HG03139 (cell line): ENCODE results near the gene RER1.

Source experiments
- ATAC-seq: cut with Tn5 transposase; IDR thresholded peaks from one replicate; pipeline ENCODE4 v1.9.1; 2021; ENCODE audit not compliant: unreplicated experiment

RER1 gene

DNA sequence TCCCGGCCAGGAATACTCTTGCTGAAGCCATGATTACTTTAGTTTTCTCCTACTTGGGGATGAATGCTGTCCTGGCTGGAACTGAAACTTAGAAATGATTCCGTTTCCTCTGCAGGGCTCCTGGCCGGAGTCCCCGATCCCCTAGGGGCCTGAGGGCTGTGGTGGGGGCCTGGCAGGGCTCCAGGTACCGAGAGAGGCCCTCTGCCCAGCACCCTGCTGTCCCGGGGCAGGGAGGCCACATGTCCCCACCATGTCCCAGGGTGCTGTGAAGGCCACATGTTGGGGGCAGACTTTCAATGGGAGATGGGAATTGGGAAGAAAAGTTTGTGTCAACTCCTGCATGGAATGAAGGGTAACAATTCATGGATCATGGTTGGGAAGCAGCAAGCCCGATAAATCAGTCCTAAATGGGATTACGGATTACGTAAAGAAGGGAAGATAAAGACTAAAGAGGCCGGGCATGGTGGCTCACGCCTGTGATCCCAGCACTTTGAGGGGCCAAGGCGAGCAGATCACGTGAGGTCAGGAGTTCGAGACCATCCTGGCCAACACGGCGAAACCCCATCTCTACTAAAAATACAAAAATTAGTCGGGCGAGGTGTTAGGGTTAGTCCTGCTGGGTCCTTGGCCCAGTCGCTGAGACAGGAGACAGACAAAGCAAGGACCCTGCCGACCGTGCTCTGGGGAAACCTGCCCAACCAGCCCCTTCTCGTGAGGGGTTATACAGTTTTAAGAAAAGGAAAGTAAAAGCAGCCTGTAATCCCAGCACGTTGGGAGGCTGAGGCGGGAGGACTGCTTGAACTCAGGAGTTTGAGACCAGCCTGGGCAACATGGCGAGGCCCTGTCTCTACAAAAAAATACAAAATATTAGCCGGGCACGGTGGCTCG, 37.8 kb upstream of the RER1 start:
- no peak for ATAC-seq

DNA sequence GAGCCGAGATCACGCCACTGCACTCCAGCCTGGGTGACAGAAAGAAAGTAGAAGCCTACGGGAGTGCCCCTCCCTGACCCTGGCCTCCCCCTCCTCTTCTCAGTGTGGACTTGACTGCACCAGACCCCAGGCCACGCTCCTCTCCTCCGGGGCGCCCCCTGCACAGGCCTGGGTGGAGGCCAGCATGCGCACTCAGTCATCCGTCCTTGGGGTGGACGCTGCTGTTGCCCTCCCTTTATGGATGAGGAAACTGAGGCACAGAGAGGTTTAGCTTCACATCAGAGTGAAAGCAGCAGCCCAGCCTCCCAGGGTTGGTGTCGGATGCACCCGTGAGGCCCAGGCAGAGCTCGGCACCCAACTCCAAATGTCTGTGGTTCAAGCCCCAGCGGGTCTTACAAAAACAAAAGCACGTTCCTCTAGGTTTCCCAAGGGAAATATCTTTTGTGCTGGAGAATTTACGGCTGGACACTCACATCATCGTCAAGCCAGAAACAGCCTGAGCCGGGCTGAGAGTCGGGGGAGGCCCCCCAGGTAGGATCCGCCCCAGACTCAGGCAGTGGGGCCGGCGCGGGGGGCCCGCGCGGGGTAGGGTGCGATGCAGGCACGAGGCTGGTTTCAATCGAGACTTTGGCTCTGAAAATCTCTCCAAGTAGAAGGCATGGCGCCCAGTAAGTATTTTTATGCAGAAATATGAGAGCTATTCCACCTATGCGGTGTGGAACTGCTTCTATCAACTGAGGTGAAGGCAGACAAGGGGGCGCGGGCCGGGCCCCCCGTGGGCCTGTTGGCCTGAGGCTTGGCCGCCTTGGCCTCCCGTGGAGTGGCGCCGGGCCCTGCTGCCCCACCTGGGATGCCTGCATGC, 36.9 kb upstream of the RER1 start:
- no peak for ATAC-seq

DNA sequence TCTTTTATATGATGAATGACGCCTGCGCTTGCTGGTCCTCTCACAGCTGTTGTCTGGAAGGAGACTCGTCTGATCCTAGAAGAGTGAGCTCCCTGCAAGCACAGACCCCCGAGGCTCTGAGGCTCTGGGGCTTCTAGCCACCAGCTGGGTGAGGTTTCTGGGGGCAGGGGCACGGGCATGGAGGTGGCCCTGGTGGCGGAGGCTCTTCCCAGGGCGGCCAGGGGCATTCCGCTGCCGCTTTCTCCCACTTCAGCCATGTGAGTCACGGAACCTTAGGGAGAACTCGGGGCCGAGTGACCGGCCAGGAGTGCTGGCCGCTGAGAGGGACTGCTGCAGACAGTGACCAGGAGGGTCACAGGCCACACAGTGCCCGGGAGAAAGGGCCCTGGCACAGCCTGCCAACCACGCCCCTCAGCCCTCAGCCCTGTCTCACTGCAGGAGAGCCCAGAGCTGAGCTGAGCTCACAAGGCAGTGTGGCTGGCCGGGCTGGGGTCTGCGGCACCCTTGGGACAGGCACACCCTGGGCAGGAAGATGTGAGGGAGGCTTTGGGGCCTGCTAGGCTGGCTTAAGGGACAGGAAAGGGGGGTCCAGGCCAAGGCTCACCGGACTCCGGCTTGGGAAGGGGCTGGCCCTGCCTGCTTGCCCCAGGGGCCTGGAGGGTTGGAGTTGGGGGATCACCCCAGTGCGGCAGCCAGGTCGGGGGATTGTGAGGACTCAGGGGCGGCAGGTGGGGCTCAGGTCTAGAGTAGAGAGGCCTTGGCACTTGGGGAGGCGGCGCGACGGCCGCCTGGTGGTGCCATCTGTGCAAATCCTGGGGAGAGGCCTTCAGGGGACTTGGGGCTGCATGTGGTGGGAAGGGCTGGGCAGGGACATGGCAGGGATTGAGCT, 36.0 kb upstream of the RER1 start:
- no peak for ATAC-seq

DNA sequence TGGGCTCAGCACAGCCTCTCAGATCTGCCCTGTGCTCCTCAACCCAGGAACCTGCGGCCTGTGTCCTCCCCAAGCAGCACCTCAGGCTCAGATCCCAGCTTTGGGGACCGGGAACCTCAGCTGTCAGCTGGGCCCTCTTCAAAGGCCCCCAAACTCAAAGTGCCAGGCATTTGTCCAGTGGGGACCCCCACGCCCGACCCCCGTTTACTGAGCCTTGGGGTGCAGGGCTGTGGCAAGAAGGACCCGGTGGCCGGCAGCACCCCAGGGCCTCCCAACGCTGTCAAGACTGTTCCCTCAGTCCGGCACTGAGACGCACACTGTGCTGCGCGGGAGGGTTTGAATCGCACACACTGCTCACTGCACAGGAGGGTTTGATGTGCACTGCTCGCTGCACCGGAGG, 35.2 kb upstream of the RER1 start:
- ATAC-seq: no peak

DNA sequence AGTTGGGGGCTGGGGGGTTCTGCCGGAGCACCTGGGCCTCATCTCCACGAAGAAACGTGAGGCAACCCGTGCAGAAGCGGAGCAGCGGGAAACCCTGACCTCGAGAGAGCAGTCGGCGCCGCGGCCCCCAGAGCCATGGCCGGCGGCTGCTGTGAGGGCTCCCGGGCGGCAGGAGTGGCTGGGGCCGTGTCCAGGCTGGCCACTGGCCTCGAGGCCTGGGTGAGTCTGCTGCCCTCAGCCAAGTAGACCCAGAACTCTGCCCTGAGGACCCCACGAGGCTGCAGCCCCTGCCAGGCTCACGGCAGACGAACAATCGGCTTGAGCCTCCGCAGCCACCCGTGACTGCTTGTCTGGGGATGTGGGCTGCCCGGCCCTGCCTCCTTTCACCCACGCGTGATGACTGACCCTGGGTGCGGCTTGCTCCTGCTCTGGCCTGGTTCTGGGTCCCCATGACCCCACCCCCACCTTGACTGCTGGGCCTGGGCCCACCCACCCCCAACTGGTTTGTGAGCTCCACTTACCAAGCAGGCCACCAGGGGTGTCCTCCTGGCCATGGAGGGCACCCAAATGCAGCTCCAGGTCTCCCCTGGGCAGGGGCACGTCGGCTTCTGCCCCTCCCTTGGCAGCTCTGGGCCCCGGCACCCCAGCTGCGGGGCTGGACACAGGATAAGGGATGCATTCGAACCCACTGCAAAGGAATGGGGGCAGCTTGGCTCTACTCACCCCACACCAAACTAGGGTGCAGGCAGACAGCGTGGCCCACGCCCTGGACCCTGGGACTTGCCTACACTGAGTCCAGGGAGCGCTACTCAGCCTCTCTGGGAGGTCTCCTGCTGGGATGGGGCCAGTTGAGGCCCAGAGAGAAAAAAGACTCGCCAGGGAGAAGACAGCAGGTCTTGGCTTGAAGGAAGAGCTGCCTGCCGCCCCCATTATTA, 34.5 kb upstream of the RER1 start:
- ATAC-seq: no peak

DNA sequence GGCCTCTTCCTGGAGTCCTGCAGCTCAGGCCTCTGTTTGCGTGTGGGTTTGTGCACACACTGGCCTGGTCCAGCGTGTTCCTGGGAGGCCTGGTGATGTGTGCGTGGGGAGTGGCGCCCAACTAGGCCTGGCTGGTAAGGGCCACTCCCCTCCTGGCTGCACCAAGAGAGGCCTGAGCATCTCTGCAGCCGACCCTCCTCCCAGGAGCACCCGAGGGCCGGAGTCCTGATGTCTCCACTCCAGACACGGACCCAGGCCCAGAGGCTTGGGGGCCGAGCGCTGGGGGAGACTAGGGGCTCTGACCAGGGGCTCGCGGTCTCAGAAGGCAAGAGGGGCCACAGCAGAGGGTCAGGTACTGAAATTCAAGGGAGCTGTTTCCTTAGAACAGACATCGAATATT, 33.6 kb upstream of the RER1 start:
- ATAC-seq: no peak

DNA sequence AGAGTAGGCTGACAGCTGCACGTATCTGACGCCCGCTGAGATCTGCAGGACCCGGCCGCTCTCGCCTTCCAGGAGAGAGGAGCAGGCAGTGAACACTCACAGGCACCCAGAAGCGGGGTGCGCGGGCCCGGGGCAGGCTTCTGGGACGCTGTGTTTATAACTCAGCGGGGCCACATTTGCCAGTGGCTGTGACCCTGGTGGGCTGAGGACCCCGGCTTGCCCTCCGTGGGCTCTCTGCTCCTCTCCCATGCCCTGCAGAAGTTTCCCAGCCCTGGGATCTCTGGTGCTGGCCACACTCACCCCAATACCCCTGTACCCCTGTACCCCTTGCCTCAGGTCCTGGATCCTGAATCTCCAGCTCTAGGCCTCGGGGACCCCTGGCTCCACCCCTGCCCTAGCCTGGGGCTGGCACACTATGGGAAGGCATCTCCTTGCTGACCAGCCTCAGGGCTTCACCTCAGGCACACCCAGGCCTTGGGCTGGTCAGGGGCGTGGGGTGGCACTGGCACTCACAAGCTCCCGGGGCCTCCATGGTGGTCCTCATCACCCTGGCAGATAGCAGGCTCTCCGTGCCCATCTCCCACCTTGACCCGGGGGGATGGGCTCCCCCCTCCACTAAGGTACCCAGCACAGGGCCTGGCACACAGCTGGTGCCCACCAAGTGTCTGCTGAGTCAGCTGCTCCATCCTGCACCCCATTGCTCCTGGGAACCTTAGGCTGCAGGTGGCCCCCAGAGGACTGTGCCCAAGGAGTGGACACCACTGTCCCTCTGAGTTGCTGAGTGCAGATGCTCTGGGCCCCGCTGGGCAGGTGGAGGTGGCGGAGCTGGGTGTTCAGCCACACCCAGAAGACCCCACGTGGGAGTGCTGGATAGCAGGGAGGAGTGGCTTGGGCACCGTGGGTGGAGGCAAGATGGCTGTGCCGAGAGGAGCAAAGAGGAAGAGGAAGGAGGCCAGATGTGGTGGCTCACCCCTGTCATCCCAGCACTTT, 32.7 kb upstream of the RER1 start:
- no peak for ATAC-seq

DNA sequence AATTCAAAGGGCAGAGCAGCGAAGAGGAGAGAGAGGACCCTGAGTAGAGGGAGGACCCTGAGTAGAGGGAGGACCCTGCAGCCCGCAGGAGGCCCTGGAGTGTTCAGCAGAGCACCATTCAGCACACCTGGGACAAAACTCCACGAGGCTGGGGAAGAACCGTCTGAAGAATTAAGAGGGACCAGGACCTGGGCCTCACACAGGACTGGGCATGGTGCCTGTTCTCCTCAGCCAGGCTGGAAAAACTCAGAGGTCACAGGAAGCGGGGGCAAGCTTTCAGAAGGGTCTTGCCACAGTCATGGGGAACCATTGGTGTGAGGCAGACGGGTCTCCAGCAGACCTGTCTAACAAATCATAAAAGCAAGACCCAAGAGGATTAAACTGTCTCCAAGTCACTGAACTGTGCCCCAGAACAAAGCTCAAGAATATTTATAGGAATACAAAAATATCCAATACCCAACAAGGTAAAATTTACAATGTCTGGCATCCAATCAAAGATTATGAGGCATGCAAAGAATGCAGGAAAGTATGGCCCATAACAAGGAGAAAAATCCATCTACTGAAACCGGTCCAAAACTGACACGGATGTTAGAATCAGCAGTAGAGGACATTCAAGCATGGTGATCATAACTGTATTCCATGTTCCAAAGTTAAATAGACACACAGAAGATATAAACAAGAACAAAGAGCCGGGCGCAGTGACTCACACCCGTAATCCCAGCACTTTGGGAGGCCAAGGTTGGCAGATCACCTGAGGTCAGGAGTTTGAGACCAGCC, 30.9 kb upstream of the RER1 start:
- ATAC-seq: no peak

DNA sequence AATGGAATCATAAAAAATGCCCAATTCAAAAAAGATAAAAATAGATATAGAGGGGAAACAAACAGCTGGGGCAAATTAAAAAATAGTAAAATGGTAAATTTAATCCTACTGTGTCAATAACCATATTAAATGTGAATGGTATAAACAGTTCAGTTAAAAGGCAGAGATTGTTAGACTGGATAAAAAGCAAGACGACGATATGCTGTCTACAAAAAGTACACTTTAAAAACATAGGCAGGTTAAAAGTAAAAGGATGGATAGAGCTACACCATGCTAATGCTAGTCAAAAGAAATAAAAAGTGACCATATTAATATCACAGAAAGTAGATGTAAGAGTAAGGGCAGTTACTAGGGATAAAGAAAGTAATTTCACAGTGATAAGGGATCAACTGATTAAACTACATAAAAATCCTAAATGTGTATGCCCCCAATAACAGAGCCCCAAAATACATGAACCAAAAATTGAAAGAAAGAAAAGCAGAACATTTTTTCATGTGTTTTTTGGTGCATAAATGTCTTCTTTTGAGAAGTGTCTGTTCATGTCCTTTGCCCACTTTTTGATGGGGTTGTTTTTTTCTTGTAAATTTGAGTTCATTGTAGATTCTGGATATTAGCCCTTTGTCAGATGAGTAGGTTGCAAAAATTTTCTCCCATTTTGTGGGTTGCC, 27.7 kb upstream of the RER1 start:
- ATAC-seq: no peak

DNA sequence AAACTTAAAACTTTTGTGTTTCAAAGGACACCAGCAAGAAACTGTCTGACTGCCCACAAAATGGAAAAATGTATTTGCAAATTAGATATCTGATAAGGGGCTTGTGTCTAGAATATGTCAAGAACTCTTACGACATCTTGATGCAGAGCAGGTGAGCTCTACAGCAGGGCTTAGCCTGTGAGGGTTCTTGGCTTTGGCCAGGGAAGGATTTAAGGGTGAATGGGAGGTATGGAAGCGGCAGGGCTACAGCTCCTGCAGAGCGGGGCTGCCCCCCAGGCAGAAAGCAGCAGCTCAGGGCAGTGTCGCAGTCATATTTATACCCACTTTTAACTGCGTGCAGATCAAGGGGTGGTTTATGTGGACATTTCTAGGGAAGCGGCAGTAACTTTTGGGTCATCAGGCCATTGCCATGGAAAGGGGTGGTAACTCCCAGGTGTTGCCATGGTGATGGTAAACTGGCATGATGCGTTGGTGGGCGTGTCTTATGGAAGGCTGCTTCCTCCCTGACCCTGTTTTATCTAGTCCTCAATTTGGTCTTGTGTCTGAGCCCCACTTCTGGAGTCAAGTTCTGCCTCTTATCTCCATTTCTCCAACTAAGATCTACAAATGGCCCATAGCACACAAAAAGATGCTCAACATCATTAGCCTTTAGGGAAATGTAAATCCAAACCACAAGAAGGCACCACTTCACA, 23.4 kb upstream of the RER1 start:
- ATAC-seq: no peak

DNA sequence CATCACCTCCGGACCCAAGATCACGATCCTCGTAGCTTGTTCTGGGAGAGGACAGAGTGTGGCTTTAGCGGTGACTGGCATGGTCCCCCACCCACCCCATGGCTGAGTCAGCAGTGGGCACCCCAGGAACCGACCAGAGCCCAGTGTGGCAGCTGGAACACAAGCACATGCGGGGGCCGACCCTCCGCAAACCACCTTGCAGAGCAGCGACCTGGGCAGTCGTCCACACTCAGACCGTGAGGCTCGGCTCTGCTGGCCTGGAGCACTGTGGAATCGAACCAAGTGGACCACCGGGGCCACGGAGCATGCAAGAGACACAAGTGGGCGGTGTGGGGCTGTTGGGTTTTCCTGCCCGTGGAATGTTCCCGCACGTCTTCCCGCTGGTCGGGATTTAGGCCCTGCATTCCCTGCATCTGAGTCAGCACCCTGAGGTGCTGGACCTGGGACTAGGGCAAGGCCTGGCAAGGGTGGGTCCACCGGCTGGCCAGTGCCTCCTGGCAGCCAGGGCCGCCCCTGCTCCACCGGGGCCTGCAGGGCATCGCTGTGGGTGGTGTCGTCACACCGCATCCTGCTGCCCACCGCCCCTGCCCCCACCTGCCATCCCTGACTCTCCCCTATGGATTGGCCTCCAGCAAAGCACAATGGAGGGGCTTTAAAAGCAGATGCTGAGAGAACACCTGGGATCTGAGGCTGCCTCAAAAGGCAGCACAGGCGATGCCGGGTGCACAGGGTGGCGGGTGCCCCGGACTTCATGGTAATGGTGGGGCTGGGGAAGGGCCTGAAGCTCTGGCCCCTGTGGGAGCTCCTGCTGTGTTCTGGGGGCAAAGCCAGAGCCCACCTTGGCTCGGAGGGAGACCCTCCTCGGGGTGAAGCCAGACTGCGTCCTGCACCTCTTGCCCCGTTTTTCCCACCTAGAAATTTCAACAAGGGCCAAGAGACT, 18.8 kb upstream of the RER1 start:
- no peak for ATAC-seq

DNA sequence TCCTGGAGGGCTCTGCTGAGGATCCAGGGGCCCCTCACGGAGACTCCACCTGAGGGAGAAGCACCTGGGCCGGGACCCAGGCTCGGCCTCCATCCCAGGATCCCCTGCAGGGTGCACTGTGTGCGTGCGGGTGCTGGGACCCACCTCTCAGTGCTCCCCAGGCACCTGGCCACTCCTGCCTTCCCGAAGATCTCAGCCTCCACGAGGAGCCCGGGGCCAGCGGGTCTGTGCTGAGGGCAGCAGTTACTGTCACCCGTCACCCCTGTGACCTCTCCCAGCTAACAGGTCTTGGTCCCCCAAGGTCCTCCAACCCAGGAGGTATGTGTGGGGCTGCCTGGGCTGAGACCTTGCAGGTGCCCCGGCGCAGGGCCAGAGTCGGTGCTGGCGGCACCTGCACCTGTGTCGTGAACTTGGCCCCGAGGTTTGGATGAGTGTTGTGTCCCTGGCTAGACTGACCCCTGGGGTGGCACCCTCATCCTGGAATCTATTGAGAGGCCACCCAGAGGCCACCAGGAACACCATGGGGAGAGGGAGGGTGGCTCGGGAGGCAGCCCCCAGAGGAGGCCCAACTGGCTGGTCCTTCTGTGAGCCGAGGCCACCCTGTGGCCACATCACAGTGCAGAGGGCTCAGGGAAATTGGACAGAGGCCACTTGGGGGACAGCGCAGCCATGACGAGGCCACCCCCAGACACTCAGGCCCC, 17.9 kb upstream of the RER1 start:
- no peak for ATAC-seq

DNA sequence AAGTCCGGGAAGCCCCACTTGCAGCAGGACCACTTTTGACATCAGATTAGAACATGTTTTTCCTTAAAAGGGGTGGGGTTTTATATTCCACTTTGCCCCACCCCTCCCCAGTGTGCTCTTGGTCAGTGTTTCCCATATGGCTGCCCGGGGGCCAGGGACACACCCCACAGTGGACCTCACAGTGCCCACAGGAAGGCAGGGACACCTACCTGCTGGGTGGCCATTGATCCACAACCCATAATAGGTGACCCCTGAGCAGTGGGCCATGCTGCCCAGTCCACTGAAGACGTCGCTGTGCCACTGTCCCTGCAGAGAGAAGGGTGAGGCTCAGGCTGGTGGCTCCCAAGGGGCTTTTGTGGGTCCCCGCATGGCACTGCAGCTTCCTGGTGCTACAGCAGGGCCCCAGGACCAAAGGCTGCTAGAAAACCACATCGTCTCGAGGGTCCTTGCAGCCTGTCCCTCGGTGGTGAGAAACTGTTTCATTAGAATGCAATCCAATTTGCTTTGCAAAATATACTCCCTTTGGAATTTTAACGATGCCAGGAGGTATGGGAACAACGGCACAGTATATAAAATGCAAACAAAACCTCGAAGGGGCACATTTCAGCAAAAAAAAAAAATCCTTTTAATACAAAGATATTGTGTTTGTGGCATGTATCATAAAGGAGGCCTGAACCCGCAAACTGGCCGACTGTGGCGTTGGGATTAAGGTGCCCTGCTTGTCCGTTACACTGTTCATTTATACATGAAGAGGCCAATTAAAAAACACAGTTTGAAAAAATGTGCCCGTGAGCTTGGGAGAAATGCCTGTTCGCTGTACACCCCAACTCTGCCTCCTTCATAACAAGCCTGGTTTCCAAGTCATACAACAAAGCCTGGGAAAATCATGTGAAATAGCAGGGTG, 17.1 kb upstream of the RER1 start:
- ATAC-seq: no peak

DNA sequence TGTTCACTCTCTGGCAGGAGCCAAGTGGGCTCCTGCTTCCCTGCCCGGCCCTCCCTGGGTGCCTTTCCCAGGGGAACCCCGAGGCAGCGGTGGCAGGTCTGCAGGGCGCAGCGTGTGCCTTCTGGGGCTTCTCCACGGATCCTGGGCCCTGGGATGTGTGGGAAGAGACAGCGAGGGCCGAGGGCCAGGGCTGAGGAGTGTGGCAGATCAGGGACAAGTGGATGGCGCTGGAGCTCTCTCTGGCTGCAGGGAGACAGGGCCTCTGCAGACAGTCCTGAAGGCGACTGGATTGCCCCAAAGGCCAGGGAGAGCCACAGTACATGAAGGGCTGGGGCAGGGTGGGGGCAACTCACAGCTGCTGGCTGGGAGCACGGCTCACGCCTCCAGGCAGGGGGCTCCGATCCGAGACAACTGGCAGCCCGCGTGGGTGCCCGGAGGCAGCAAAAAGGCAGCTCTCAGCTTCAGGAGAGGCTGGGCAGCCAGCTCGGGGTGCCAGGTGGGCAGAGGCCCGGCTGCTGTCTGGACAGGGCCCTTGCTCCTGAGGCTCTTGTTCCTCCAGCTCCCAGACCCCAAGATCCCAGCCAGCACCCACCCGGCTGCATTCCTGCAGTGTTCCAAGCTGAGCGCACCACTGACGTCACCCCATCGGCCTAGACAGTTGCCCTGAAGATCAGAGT, 16.3 kb upstream of the RER1 start:
- no peak for ATAC-seq
